Uterus (tissue), 2 donors: ENCODE measurements around the gene DAB2IP.

Experiments used
- POLR2A ChIP-seq, 2 donors: fragments of 450-650 bp; IDR thresholded peaks; one replicate each; pipeline ENCODE4 v1.6.1; 2016; ENCODE audit warnings: antibody characterized with exemption in 2 of 2, mild to moderate bottlenecking in 1 of 2, moderate library complexity in 1 of 2
- TF ChIP-seq, protein P1 (sequence below), 4 experiments: fragments of 200-600 bp in 2 of 4; fragments of 450-650 bp in 2 of 4; sonication (generic) in 2 of 4; IDR thresholded peaks; one replicate each; pipeline ENCODE4 v1.5.1; 2016 to 2019; ENCODE audit warnings: antibody characterized with exemption in 4 of 4, mild to moderate bottlenecking in 2 of 4, moderate library complexity in 1 of 4

- TF ChIP-seq, protein P1, sequence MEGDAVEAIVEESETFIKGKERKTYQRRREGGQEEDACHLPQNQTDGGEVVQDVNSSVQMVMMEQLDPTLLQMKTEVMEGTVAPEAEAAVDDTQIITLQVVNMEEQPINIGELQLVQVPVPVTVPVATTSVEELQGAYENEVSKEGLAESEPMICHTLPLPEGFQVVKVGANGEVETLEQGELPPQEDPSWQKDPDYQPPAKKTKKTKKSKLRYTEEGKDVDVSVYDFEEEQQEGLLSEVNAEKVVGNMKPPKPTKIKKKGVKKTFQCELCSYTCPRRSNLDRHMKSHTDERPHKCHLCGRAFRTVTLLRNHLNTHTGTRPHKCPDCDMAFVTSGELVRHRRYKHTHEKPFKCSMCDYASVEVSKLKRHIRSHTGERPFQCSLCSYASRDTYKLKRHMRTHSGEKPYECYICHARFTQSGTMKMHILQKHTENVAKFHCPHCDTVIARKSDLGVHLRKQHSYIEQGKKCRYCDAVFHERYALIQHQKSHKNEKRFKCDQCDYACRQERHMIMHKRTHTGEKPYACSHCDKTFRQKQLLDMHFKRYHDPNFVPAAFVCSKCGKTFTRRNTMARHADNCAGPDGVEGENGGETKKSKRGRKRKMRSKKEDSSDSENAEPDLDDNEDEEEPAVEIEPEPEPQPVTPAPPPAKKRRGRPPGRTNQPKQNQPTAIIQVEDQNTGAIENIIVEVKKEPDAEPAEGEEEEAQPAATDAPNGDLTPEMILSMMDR (IDR thresholded peaks at IDR 0.05), result no peak
- TF ChIP-seq POLR2A (IDR thresholded peaks at IDR 0.05), result no peak
Observed at GRCh38 chr9:121769939-121770338, 118.5 kb downstream of the DAB2IP start.
